Esophagus squamous epithelium (tissue), 5 donors: ENCODE measurements around the gene QDPR. TPM values are rescaled to one million over a fixed set of nuclear protein-coding genes. Genes with fewer than 3 reads are reported as not detected.

ENCODE experiments used
- DNase-seq: peaks from one replicate; lab custom pipeline; 2025; lab: John Stamatoyannopoulos, UW
- H3K27ac ChIP-seq, 4 donors: fragments of 200-600 bp; sonication (generic); one replicate each; pipeline ENCODE4 v1.5.1; 2016 to 2019; ENCODE audit warnings: mild to moderate bottlenecking in 1 of 4
- H3K27me3 ChIP-seq, 4 donors: fragments of 200-600 bp; sonication (generic); 1 replicate in 3 of 4; 2 replicates in 1 of 4; pipeline versions ENCODE4 v1.5.1 to v1.6.0; 2017 to 2021; ENCODE audit warnings: antibody characterized with exemption in 1 of 4
- H3K36me3 ChIP-seq, 3 donors: fragments of 200-600 bp; sonication (generic); one replicate each; pipeline ENCODE4 v1.5.1; 2016 to 2019
- H3K4me1 ChIP-seq, 3 donors: fragments of 200-600 bp; sonication (generic); one replicate each; pipeline ENCODE4 v1.5.1; 2017 to 2019
- H3K4me3 ChIP-seq, 4 donors: fragments of 200-600 bp; sonication (generic); 1 replicate in 3 of 4; 2 replicates in 1 of 4; pipeline ENCODE4 v1.5.1; 2016 to 2019; ENCODE audit warnings: mild to moderate bottlenecking in 2 of 4, moderate library complexity in 1 of 4
- H3K9me3 ChIP-seq, 3 donors: fragments of 200-600 bp; sonication (generic); one replicate each; pipeline ENCODE4 v1.5.1; 2016 to 2019
- POLR2A ChIP-seq, 4 donors: fragments of 450-650 bp; IDR thresholded peaks; one replicate each; pipeline ENCODE4 v1.6.1; 2017; ENCODE audit warnings: antibody characterized with exemption in 4 of 4, mild to moderate bottlenecking in 4 of 4, moderate library complexity in 3 of 4
- WGBS, 2 donors: methylation state at CpG; one replicate each; pipeline ENCODE4 v1.1.5; 2018; 5-methylcytosine and 5-hydroxymethylcytosine counted together
- intact Hi-C: fragments of 100-400 bp; cut with DNase I; formaldehyde crosslinking; loops from one replicate; pipeline ENCODE4 v1.15.0; 2022
- total RNA-seq, 4 donors: library from RNA; depleted of rRNA; stranded (reverse); fragments of >200 nt; gene quantifications; one replicate each; pipeline ENCODE4 v1.1.0, GENCODE V29; 2016
- TF ChIP-seq, protein P1 (sequence below), 6 experiments: fragments of 450-650 bp in 4 of 6; fragments of 200-600 bp in 2 of 6; sonication (generic) in 2 of 6; IDR thresholded peaks; one replicate each; pipeline ENCODE4 v1.5.1; 2016 to 2019; ENCODE audit warnings: antibody characterized with exemption in 6 of 6, mild to moderate bottlenecking in 4 of 6, moderate library complexity in 4 of 6
- donor health status: DM: yes; HTN: yes; CAD: no.

QDPR gene
- total RNA-seq, 4 donors from 2014 or later: 5.5 to 9.4 (median 8.5) TPM

DNA sequence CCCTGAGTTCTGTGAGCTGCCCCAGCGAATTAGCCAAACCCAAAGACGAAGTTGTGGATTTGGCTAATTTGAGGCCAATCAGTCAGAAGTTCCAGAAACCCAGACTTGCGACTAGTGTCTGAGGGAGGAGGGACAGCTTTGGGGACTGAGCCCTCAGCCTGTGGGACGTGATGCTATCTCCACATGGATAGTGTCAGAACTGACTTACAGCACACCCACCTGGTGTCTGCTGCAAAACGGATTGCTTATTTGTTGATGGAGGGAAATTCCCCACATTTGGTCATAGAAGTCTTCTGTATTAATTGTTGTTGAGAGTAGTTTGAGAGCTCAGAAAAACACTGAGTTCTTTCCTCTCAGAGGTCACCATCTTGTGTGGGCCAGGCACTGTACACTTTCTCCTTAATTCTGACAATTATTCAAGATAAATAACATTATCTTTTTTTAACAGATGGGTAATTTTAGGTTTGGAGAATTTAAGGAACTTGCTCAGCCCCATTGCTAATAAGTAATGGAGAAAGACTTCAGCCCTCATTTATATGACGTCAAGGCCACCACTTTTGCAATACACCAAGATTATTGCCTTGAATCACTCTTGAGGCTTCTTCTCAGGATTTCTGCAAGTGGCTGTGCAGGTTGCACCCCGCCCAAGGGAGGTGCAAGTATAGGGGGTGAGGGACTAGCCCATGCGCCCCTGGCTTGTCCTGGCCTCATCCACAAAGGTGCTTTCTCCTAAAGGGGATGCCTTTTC is 19.8 kb upstream of the QDPR start:
- Histone ChIP-seq H3K4me1 (no peaks in the 10 kb centered on the region), H3K36me3 (no peaks in the 10 kb centered on the region), H3K9me3 (no peaks in the 10 kb centered on the region), H3K27me3 (peaks cover 0 to 20% (median 0%) of the 10 kb centered on the region in 4 donors), H3K4me3 (no peak overlapping the region), H3K27ac (no peak overlapping the region)
- no peak for DNase-seq
- 56 to 79% methylated on average over 4 to 5 of the region's 8 CpGs for WGBS, 2 donors
- intact Hi-C loops: no loop called here
- TF ChIP-seq, protein P1, sequence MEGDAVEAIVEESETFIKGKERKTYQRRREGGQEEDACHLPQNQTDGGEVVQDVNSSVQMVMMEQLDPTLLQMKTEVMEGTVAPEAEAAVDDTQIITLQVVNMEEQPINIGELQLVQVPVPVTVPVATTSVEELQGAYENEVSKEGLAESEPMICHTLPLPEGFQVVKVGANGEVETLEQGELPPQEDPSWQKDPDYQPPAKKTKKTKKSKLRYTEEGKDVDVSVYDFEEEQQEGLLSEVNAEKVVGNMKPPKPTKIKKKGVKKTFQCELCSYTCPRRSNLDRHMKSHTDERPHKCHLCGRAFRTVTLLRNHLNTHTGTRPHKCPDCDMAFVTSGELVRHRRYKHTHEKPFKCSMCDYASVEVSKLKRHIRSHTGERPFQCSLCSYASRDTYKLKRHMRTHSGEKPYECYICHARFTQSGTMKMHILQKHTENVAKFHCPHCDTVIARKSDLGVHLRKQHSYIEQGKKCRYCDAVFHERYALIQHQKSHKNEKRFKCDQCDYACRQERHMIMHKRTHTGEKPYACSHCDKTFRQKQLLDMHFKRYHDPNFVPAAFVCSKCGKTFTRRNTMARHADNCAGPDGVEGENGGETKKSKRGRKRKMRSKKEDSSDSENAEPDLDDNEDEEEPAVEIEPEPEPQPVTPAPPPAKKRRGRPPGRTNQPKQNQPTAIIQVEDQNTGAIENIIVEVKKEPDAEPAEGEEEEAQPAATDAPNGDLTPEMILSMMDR (IDR thresholded peaks at IDR 0.05): no peak
- no peak for TF ChIP-seq POLR2A (IDR thresholded peaks at IDR 0.05)

DNA sequence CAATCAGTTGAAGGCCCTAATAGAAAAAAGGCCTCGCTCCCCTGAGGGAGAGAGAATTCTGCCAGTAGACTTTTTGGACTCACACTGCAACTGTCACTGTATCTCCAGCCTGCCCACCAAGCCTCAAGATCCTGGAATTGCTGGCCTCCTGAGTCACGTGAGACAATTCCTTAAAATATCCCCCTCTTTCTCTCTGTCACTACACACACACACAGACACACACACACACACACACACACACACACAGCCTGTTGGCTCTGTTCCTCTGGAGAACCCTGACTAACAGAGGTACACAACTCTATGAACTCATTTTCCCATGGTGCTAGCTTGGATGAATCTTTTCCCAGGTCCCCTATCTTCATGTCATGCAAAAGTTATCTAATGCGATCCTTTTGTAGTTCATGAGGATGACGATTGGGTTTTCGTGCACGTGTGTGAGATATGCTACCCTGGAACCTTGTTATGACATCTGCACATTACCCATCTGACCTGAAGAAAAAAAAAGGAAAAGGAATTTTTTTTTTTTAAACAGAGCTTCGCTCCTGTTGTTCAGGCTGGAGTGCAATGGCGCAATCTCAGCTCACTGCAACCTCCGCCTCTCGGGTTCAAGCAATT is 16.8 kb upstream of the QDPR start:
- 79 to 92% methylated on average over 9 to 10 of the region's 10 CpGs for WGBS, 2 donors
- Histone ChIP-seq H3K36me3 (no peaks in the 10 kb centered on the region), H3K4me3 (no peak overlapping the region), H3K27me3 (peaks cover 0 to 25% (median 0%) of the 10 kb centered on the region in 4 donors), H3K4me1 (no peaks in the 10 kb centered on the region), H3K27ac (no peak overlapping the region), H3K9me3 (no peaks in the 10 kb centered on the region)
- TF ChIP-seq, protein P1 (IDR thresholded peaks at IDR 0.05): no peak
- TF ChIP-seq POLR2A (IDR thresholded peaks at IDR 0.05): no peak
- DNase-seq: no peak
- intact Hi-C loops: no loop called here

DNA sequence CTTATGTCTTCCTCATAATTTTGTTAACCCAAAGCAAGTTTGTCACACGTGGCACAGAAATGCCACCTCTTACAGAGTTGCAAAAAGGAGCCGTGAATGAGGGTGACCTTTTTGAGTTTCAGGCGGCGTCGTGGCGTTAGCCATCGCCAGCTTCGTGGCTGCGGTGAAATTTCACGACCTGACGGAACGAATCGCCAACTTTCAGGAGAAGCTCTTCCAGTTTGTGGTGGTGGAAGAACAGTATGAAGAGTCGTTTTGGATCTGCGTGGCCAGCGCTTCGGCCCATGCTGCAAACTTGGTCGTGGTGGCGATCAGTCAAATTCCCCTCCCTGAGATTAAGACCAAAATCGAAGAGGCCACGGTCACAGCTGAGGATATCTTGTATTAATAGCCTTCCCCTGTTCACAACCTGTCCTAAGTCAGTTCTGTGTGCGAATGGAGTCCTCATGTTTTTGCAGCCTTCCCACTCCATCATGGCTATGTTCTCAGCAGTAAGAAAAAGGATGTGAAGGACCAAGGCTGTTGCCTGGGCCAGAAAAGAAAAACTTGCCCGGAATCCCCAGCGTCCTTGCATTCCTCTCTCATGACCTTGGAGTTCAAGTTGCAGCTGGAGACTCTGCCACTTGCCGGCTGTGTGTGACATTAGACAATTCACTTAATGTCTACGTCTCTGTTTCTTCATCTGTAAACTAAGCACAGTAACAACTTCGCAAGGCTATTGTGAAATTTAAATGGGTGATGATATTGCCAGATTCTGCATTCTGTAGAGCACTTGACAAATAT is 15.0 kb upstream of the QDPR start:
- Histone ChIP-seq H3K36me3 (no peaks in the 10 kb centered on the region), H3K4me1 (no peaks in the 10 kb centered on the region), H3K27me3 (peaks cover 0 to 25% (median 0%) of the 10 kb centered on the region in 4 donors), H3K9me3 (no peaks in the 10 kb centered on the region), H3K27ac (no peak overlapping the region), H3K4me3 (no peak overlapping the region)
- DNase-seq: no peak
- TF ChIP-seq, protein P1 (IDR thresholded peaks at IDR 0.05): no peak
- TF ChIP-seq POLR2A (IDR thresholded peaks at IDR 0.05): no peak
- 73 to 84% methylated on average over 22 to 27 of the region's 27 CpGs for WGBS, 2 donors
- intact Hi-C loops: no loop called here

DNA sequence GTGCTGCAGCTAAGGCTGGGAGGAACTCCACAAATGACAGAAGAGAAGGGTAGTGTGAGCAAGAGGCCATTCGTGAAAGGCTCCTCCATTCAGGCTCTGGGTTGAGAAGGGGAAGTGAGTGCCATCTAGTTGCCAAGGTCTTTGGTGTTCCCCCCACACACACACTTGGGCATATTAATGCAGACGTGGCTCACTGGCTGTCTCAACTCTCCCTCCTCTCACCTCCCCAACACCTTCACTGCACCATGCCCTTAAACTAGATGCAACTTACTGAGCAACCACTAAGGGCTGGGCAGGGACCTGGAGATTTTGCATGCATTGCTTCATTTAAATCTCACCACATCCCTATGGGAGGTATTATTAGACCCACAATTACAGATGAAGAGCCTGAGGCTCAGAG is 11.8 kb upstream of the QDPR start:
- H3K9me3 ChIP-seq: no peaks in the 10 kb centered on the region
- no peaks in the 10 kb centered on the region for H3K4me1 ChIP-seq
- H3K27me3 ChIP-seq: peaks cover 0 to 17% (median 0%) of the 10 kb centered on the region in 4 donors
- H3K27ac ChIP-seq: no peak overlapping the region
- intact Hi-C loops: no loop called here
- 25 to 52% methylated on average over 2 of the region's 2 CpGs for WGBS, 2 donors
- H3K4me3 ChIP-seq: no peak overlapping the region
- H3K36me3 ChIP-seq: no peaks in the 10 kb centered on the region
- TF ChIP-seq POLR2A (IDR thresholded peaks at IDR 0.05): no peak
- TF ChIP-seq, protein P1 (IDR thresholded peaks at IDR 0.05): no peak
- DNase-seq: no peak
